Astrocyte of the spinal cord (primary cell): Measurements from ENCODE around the gene SLC35F2.
"Not testable (repeated sequence)": the region's sequence is repeated elsewhere in the genome, so short reads cannot be mapped to it uniquely, and the experiment has no call there.

ENCODE experiments used
- DNase-seq: peaks from one replicate; pipeline ENCODE4 v3.0.0; 2011; ENCODE audit warnings: low read depth, low spot score
- H3K4me3 ChIP-seq: 2 replicates; pipeline ENCODE4 v1.5.1; 2011; ENCODE audit warnings: low read depth, mild to moderate bottlenecking, low read length, moderate library complexity
- CTCF ChIP-seq: IDR thresholded peaks from 2 replicates; pipeline ENCODE4 v1.5.1; 2012; ENCODE audit warnings: low read depth, mild to moderate bottlenecking, low read length, inconsistent platforms
- in situ Hi-C: cut with HindIII; loops from 2 replicates; pipeline ENCODE4 v1.10.0; 2017; ENCODE audit warnings: low sequenced_read_pairs

Gene SLC35F2

GRCh38 chr11:107769189-107769588 is 89.4 kb downstream of the SLC35F2 start:
- no peak for TF ChIP-seq CTCF
- in situ Hi-C loops = no loop called here
- peak; percentile 74 for DNase-seq
- H3K4me3 ChIP-seq = no peak overlapping the region

GRCh38 chr11:107758719-107759355 is 99.8 kb downstream of the SLC35F2 start:
- DNase-seq, H3K4me3 ChIP-seq, in situ Hi-C loops: not testable (repeated sequence)

- peak; percentile 9 for TF ChIP-seq CTCF
- no peak overlapping the region for H3K4me3 ChIP-seq
- DNase-seq = no peak
- in situ Hi-C loops = no loop called here
Observed at GRCh38 chr11:107757661-107758060, 100.9 kb downstream of the SLC35F2 start.

GRCh38 chr11:107756553-107756952 is 102.0 kb downstream of the SLC35F2 start:
- no peak for DNase-seq
- H3K4me3 ChIP-seq = no peak overlapping the region
- in situ Hi-C loops = no loop called here
- TF ChIP-seq CTCF = no peak

GRCh38 chr11:107752949-107753822 is 105.4 kb downstream of the SLC35F2 start:
- in situ Hi-C loops = no loop called here
- DNase-seq = no peak

GRCh38 chr11:107752508-107752907 is 106.1 kb downstream of the SLC35F2 start:
- H3K4me3 ChIP-seq = no peak overlapping the region
- TF ChIP-seq CTCF = no peak
- in situ Hi-C loops = no loop called here
- no peak for DNase-seq

More at GRCh38 chr11:107752949-107753822, 105.4 kb downstream of the SLC35F2 start:
- no peak overlapping the region for H3K4me3 ChIP-seq
- no peak for TF ChIP-seq CTCF

- in situ Hi-C loops = no loop called here
- TF ChIP-seq CTCF = no peak
- DNase-seq = no peak
- no peak overlapping the region for H3K4me3 ChIP-seq
Observed at GRCh38 chr11:107751082-107751481, 107.5 kb downstream of the SLC35F2 start.
